ENCODE data around the gene SMIM30. TPM values are rescaled to one million over a fixed set of nuclear protein-coding genes. Genes with fewer than 3 reads are reported as not detected.

The SMIM30 gene
- total RNA-seq, 2 experiments from 2014 or later, result 43.3 to 55.1 TPM

DNA sequence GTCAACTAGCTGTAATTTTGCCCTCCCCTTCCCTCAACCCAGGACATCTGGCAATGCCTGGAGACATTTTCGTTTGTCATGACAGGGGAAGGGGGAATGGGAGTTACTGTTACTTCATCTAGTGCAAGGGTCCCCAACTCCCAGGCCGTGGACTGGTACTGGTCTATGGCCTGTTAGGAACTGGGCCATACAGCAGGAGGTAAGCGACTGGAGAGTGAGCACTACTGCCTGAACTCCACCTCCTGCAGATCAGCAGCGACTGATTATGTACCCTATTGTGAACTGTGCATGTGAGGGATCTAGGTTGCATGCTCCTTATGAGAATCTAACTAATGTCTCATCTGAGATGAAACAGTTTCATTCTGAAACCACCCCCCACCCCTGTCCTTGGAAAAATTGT is 22.6 kb upstream of the SMIM30 start:
- Histone ChIP-seq H2AFZ (ENCODE audit: low read length) (peak overlapping the region; percentile 90; the same call in 1 of the 2 replicates), H3K4me3 (ENCODE audit: low read depth, low read length, poor library complexity, severe bottlenecking) (no peak overlapping the region), H3K79me2 (ENCODE audit: insufficient read depth, low read depth, low read length) (no peaks in the 10 kb centered on the region), H3K4me1 (ENCODE audit: insufficient read depth, low read length, poor library complexity, severe bottlenecking) (peaks cover 53% of the 10 kb centered on the region), H3K9me3 (ENCODE audit: low read length) (no peaks in the 10 kb centered on the region), H3K4me2 (ENCODE audit: low read length) (peak overlapping the region; percentile 68; the same call in 1 of the 2 replicates), H3K36me3 (ENCODE audit: insufficient read depth, low read length) (no peaks in the 10 kb centered on the region), H3K27ac (ENCODE audit: low read depth, low read length, poor library complexity, severe bottlenecking) (peak overlapping the region; percentile 95), H4K20me1 (ENCODE audit: insufficient read depth, low read length) (no peaks in the 10 kb centered on the region), H3K9me2 (ENCODE audit: insufficient read depth, low read length) (no peaks in the 10 kb centered on the region)
- intact Hi-C loops (cut with micrococcal nuclease; ENCODE audit: unreplicated experiment), result loop anchor here (5.0 to 10.0 kb wide), 2 partner anchors 154 to 686 kb away; partner anchors contain the start of gene IFRD1
- ChIA-PET POLR2A (interaction anchor here (0.6 to 4.9 kb wide), 6 partner anchors 11 to 201 kb away, joined by 3 to 47 read pairs (median 10); partner anchors contain the start of gene SMIM30), CTCF (ENCODE audit: unreplicated experiment) (no interaction called here)
- DNase-seq (ENCODE audit: low spot score), result no peak
- TF ChIP-seq EZH2phosphoT487 (IDR thresholded peaks at IDR 0.05; ENCODE audit: borderline replicate concordance, low read depth, low read length), result no peak
- TF ChIP-seq, protein P1, sequence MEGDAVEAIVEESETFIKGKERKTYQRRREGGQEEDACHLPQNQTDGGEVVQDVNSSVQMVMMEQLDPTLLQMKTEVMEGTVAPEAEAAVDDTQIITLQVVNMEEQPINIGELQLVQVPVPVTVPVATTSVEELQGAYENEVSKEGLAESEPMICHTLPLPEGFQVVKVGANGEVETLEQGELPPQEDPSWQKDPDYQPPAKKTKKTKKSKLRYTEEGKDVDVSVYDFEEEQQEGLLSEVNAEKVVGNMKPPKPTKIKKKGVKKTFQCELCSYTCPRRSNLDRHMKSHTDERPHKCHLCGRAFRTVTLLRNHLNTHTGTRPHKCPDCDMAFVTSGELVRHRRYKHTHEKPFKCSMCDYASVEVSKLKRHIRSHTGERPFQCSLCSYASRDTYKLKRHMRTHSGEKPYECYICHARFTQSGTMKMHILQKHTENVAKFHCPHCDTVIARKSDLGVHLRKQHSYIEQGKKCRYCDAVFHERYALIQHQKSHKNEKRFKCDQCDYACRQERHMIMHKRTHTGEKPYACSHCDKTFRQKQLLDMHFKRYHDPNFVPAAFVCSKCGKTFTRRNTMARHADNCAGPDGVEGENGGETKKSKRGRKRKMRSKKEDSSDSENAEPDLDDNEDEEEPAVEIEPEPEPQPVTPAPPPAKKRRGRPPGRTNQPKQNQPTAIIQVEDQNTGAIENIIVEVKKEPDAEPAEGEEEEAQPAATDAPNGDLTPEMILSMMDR (conservative IDR thresholded peaks at IDR 0.05; ENCODE audit: low read length), result no peak
- BruUV-seq (replicated peaks), result no TSS peak

DNA sequence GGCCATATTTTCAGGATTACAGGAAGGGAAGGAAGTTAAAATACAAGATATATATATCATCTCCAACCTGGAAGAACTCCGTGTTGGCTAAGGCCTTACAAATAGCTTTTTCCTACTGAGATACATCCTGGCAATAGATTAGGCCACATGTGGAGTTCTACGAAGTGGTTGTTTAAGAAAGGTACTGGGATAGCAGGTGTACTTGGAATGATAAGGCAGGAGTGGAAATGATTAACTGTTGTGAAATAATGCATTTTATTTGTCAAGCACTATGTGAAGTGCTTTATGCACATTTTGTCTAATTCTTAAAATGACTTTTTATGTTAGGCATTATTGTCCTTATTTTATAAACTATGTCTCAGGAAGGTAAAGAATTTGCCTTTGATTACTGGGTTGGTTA is 18.9 kb upstream of the SMIM30 start:
- Histone ChIP-seq H2AFZ (ENCODE audit: low read length) (peak overlapping the region; percentile 56; the same call in 1 of the 2 replicates), H3K4me1 (ENCODE audit: insufficient read depth, low read length, poor library complexity, severe bottlenecking) (peaks cover 21% of the 10 kb centered on the region), H3K4me3 (ENCODE audit: low read depth, low read length, poor library complexity, severe bottlenecking) (no peak overlapping the region), H3K79me2 (ENCODE audit: insufficient read depth, low read depth, low read length) (no peaks in the 10 kb centered on the region), H4K20me1 (ENCODE audit: insufficient read depth, low read length) (no peaks in the 10 kb centered on the region), H3K4me2 (ENCODE audit: low read length) (no peak overlapping the region), H3K9me3 (ENCODE audit: low read length) (no peaks in the 10 kb centered on the region), H3K27ac (ENCODE audit: low read depth, low read length, poor library complexity, severe bottlenecking) (no peak overlapping the region), H3K9me2 (ENCODE audit: insufficient read depth, low read length) (no peaks in the 10 kb centered on the region), H3K36me3 (ENCODE audit: insufficient read depth, low read length) (no peaks in the 10 kb centered on the region)
- no TSS peak for BruUV-seq (replicated peaks)
- TF ChIP-seq, protein P1 (conservative IDR thresholded peaks at IDR 0.05; ENCODE audit: low read length), result no peak
- no peak for TF ChIP-seq EZH2phosphoT487 (IDR thresholded peaks at IDR 0.05; ENCODE audit: borderline replicate concordance, low read depth, low read length)
- CTCF ChIA-PET (ENCODE audit: unreplicated experiment), result no interaction called here
- POLR2A ChIA-PET, result interaction anchor here (0.9 to 2.6 kb wide), 7 partner anchors 8 to 150 kb away, joined by 3 to 10 read pairs (median 3); no protein-coding TSS in a partner anchor
- intact Hi-C loops (cut with micrococcal nuclease; ENCODE audit: unreplicated experiment), result no loop called here
- DNase-seq (ENCODE audit: low spot score), result no peak

DNA sequence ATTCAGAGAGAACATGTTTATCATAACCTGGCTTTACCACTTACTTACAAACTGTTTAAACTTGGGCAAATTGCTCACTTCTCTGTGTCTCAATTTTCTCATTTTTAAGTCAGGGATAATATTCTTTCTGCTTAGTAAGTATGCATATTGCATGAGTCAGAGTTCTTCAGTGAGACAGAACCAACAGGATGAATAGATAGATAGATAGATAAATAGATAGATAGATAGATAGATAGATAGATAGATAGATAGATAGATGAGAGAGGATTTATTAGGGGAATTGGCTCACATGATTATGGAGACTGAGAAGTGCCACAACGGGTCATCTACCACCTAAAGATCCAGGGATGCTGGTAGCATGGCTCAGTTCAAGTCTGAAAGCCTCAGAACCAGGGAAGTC is 15.7 kb upstream of the SMIM30 start:
- H3K9me3 ChIP-seq (ENCODE audit: low read length), result no peaks in the 10 kb centered on the region
- H3K27ac ChIP-seq (ENCODE audit: low read depth, low read length, poor library complexity, severe bottlenecking), result no peak overlapping the region
- CTCF ChIA-PET (ENCODE audit: unreplicated experiment), result no interaction called here
- POLR2A ChIA-PET, result no interaction called here
- H3K4me1 ChIP-seq (ENCODE audit: insufficient read depth, low read length, poor library complexity, severe bottlenecking), result no peaks in the 10 kb centered on the region
- no peaks in the 10 kb centered on the region for H3K9me2 ChIP-seq (ENCODE audit: insufficient read depth, low read length)
- TF ChIP-seq, protein P1 (conservative IDR thresholded peaks at IDR 0.05; ENCODE audit: low read length), result no peak
- TF ChIP-seq EZH2phosphoT487 (IDR thresholded peaks at IDR 0.05; ENCODE audit: borderline replicate concordance, low read depth, low read length), result no peak
- H3K79me2 ChIP-seq (ENCODE audit: insufficient read depth, low read depth, low read length), result no peaks in the 10 kb centered on the region
- no peaks in the 10 kb centered on the region for H3K36me3 ChIP-seq (ENCODE audit: insufficient read depth, low read length)
- intact Hi-C loops (cut with micrococcal nuclease; ENCODE audit: unreplicated experiment), result no loop called here
- no peak overlapping the region for H3K4me2 ChIP-seq (ENCODE audit: low read length)
- no peaks in the 10 kb centered on the region for H4K20me1 ChIP-seq (ENCODE audit: insufficient read depth, low read length)
- no peak overlapping the region for H3K4me3 ChIP-seq (ENCODE audit: low read depth, low read length, poor library complexity, severe bottlenecking)
- no peak overlapping the region for H2AFZ ChIP-seq (ENCODE audit: low read length)
- no TSS peak for BruUV-seq (replicated peaks)
- no peak for DNase-seq (ENCODE audit: low spot score)
